Neuronal stem cell (in vitro differentiated cells): ENCODE measurements around the gene G2E3.
"Not testable (repeated sequence)": the region's sequence is repeated elsewhere in the genome, so short reads cannot be mapped to it uniquely, and the experiment has no call there.

Experiments
- DNase-seq: peaks from one replicate; pipeline ENCODE4 v3.0.0-alpha.2; 2013; ENCODE audit warnings: low spot score
- H2AFZ ChIP-seq: one replicate; pipeline ENCODE4 v1.6.1; 2013; ENCODE audit warnings: mild to moderate bottlenecking, low read length, inconsistent platforms
- H2AK5ac ChIP-seq: 2 replicates; pipeline ENCODE4 v1.6.1; 2013; ENCODE audit warnings: low read depth, mild to moderate bottlenecking, inconsistent platforms, low read length, moderate library complexity, mixed read lengths
- H2BK120ac ChIP-seq: 2 replicates; pipeline ENCODE4 v1.6.1; 2013; ENCODE audit warnings: low read depth, mild to moderate bottlenecking, inconsistent platforms, low read length, moderate library complexity, mixed read lengths
- H2BK12ac ChIP-seq: one replicate; pipeline ENCODE4 v1.6.1; 2013; ENCODE audit warnings: low read length, inconsistent platforms
- H2BK15ac ChIP-seq: 2 replicates; pipeline ENCODE4 v1.6.1; 2013; ENCODE audit warnings: mild to moderate bottlenecking, low read length, inconsistent platforms, mixed read lengths
- H2BK5ac ChIP-seq: one replicate; pipeline ENCODE4 v1.6.1; 2013; ENCODE audit warnings: inconsistent platforms, mild to moderate bottlenecking, low read length, moderate library complexity
- H3K14ac ChIP-seq: one replicate; pipeline ENCODE4 v1.6.1; 2013; ENCODE audit warnings: low read length, inconsistent platforms
- H3K18ac ChIP-seq: 2 replicates; pipeline ENCODE4 v1.6.1; 2013; ENCODE audit warnings: low read length, inconsistent platforms
- H3K23ac ChIP-seq: 2 replicates; pipeline ENCODE4 v1.6.1; 2013; ENCODE audit warnings: low read depth, mild to moderate bottlenecking, mixed read lengths, low read length, inconsistent platforms; ENCODE audit not compliant: poor library complexity
- H3K27ac ChIP-seq: replicated peaks from 3 replicates; pipeline ENCODE4 v1.5.1; 2013; ENCODE audit warnings: low read length, inconsistent platforms
- H3K27me3 ChIP-seq, 3 experiments: 2 replicates each; pipeline ENCODE4 v1.6.1; 2013; ENCODE audit warnings: low read length in 3 of 3, mild to moderate bottlenecking in 2 of 3, inconsistent platforms in 1 of 3, low read depth in 1 of 3, mixed read lengths in 1 of 3, moderate library complexity in 1 of 3; ENCODE audit not compliant: control insufficient read depth in 3 of 3, insufficient read depth in 3 of 3
- H3K36me3 ChIP-seq, 2 donors: replicated peaks in 1 of 2; 2 replicates each; pipeline ENCODE4 v1.6.1; 2013; ENCODE audit warnings: low read length in 2 of 2; ENCODE audit not compliant: control insufficient read depth in 2 of 2, insufficient read depth in 2 of 2
- H3K4ac ChIP-seq: 2 replicates; pipeline ENCODE4 v1.6.1; 2013; ENCODE audit warnings: inconsistent platforms, mild to moderate bottlenecking, low read length, moderate library complexity
- H3K4me1 ChIP-seq, 2 donors: 1 replicate in 1 of 2; 2 replicates in 1 of 2; pipeline ENCODE4 v1.6.1; 2013; ENCODE audit warnings: low read length in 2 of 2, low read depth in 1 of 2; ENCODE audit not compliant: control insufficient read depth in 2 of 2, insufficient read depth in 1 of 2
- H3K4me2 ChIP-seq: one replicate; pipeline ENCODE4 v1.6.1; 2013; ENCODE audit warnings: mild to moderate bottlenecking, low read length, inconsistent platforms; ENCODE audit not compliant: insufficient read depth, poor library complexity, severe bottlenecking
- H3K4me3 ChIP-seq, 2 donors: 2 replicates each; pipeline ENCODE4 v1.5.1; 2013; ENCODE audit warnings: low read length in 2 of 2, mild to moderate bottlenecking in 2 of 2, inconsistent platforms in 1 of 2, moderate library complexity in 1 of 2
- H3K79me1 ChIP-seq: one replicate; pipeline ENCODE4 v1.6.1; 2013; ENCODE audit warnings: low read depth, mild to moderate bottlenecking, inconsistent platforms, low read length, moderate library complexity
- H3K9ac ChIP-seq: one replicate; pipeline ENCODE4 v1.6.1; 2013; ENCODE audit warnings: mild to moderate bottlenecking, low read depth, low read length, inconsistent platforms; ENCODE audit not compliant: poor library complexity
- H3K9me3 ChIP-seq, 2 donors: replicated peaks in 1 of 2; 2 replicates each; pipeline versions ENCODE3 to v1.6.1; 2013; ENCODE audit warnings: low read length in 2 of 2, mild to moderate bottlenecking in 2 of 2, inconsistent platforms in 1 of 2, low read depth in 1 of 2, mixed read lengths in 1 of 2, moderate library complexity in 1 of 2; ENCODE audit not compliant: control insufficient read depth in 2 of 2, insufficient read depth in 1 of 2
- H4K8ac ChIP-seq: one replicate; pipeline ENCODE4 v1.6.1; 2013; ENCODE audit warnings: low read depth, mild to moderate bottlenecking, inconsistent platforms, low read length, moderate library complexity
- H4K91ac ChIP-seq: one replicate; pipeline ENCODE4 v1.6.1; 2013; ENCODE audit warnings: low read length, low read depth, mild to moderate bottlenecking, inconsistent platforms; ENCODE audit not compliant: poor library complexity
- WGBS, 2 donors: extraction: QIAGEN DNeasy Blood & Tissue Kit; methylation state at CpG; one replicate each; pipeline ENCODE4 v1.1.7; 2013; ENCODE audit warnings: missing lambda C conversion rate in 2 of 2, mixed read lengths in 1 of 2; ENCODE audit not compliant: insufficient read length in 2 of 2, insufficient replicate concordance in 1 of 2; ENCODE audit errors: extremely low coverage in 2 of 2; 5-methylcytosine and 5-hydroxymethylcytosine counted together

Gene G2E3

DNA sequence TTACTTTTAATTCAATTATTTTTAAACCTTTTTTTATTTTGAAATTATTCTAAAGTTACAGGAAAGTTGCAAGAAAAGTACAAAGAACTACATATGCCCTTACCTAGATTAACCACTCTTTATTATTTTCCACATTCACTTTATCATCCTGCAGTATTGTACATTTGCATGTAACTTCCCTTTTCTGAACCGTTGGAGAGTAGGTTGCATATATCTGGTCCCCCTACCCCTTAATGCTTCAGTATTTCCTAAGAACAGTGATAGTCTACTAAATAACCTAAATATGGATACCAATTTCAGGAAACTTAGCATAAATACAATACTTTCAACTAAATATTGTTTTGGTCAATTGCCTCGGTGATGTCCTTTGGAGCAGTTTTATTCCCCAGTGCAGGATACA, 15.0 kb downstream of the G2E3 start:
- H2BK12ac ChIP-seq = no peak overlapping the region
- H3K18ac ChIP-seq = no peak overlapping the region
- H4K91ac ChIP-seq = no peak overlapping the region
- H3K9me3 ChIP-seq = peaks cover 0 to 3% of the 10 kb centered on the region in 2 donors
- no peaks in the 10 kb centered on the region for H3K79me1 ChIP-seq
- no peak overlapping the region for H3K27ac ChIP-seq
- no peak overlapping the region for H3K4me3 ChIP-seq
- H3K4me1 ChIP-seq = peaks cover 0 to 4% of the 10 kb centered on the region in 2 donors
- no peak overlapping the region for H3K23ac ChIP-seq
- H2BK15ac ChIP-seq = no peak overlapping the region
- H2BK5ac ChIP-seq = no peak overlapping the region
- no peaks in the 10 kb centered on the region for H3K27me3 ChIP-seq
- no peak overlapping the region for H4K8ac ChIP-seq
- no peak overlapping the region for H2BK120ac ChIP-seq
- peaks cover 0 to 10% of the 10 kb centered on the region in 2 donors for H3K36me3 ChIP-seq
- H3K14ac ChIP-seq = no peak overlapping the region
- WGBS, 2 donors = no CpG with 5 or more reads among the region's 2 CpGs
- H3K9ac ChIP-seq = no peak overlapping the region
- no peak for DNase-seq
- H3K4me2 ChIP-seq = no peak overlapping the region
- H3K4ac ChIP-seq = no peak overlapping the region
- H2AFZ ChIP-seq = no peak overlapping the region
- no peak overlapping the region for H2AK5ac ChIP-seq

- no CpG with 5 or more reads among the region's 3 CpGs for WGBS, 2 donors
- not testable (repeated sequence) for H4K8ac ChIP-seq, H3K23ac ChIP-seq, H2AFZ ChIP-seq, H3K27ac ChIP-seq, H3K18ac ChIP-seq, H2BK15ac ChIP-seq, H3K4me3 ChIP-seq, H3K9me3 ChIP-seq, H3K79me1 ChIP-seq, H2BK5ac ChIP-seq, H3K27me3 ChIP-seq, H4K91ac ChIP-seq, H3K14ac ChIP-seq, H2BK120ac ChIP-seq, H2AK5ac ChIP-seq, H3K9ac ChIP-seq, H2BK12ac ChIP-seq, H3K4me2 ChIP-seq, H3K4me1 ChIP-seq, H3K4ac ChIP-seq, DNase-seq
- H3K36me3 ChIP-seq = peaks cover 0 to 10% of the 10 kb centered on the region in 2 donors
These were observed 15.8 kb downstream of the G2E3 start for GRCh38 chr14:30574777-30575176.

- peaks cover 0 to 16% of the 10 kb centered on the region in 2 donors for H3K36me3 ChIP-seq
- H2AFZ ChIP-seq, H3K9me3 ChIP-seq, H3K9ac ChIP-seq, DNase-seq, H3K79me1 ChIP-seq, H3K4me1 ChIP-seq, H3K27me3 ChIP-seq, H3K4me2 ChIP-seq, H3K27ac ChIP-seq, H4K91ac ChIP-seq, H3K18ac ChIP-seq, H3K14ac ChIP-seq, H3K4ac ChIP-seq, H2AK5ac ChIP-seq, H3K4me3 ChIP-seq, H4K8ac ChIP-seq, H3K23ac ChIP-seq, H2BK120ac ChIP-seq, H2BK12ac ChIP-seq, H2BK5ac ChIP-seq, H2BK15ac ChIP-seq: not testable (repeated sequence)
- no CpG with 5 or more reads among the region's 1 CpG for WGBS, 2 donors
These were observed 17.4 kb downstream of the G2E3 start for GRCh38 chr14:30576333-30576732.

DNA sequence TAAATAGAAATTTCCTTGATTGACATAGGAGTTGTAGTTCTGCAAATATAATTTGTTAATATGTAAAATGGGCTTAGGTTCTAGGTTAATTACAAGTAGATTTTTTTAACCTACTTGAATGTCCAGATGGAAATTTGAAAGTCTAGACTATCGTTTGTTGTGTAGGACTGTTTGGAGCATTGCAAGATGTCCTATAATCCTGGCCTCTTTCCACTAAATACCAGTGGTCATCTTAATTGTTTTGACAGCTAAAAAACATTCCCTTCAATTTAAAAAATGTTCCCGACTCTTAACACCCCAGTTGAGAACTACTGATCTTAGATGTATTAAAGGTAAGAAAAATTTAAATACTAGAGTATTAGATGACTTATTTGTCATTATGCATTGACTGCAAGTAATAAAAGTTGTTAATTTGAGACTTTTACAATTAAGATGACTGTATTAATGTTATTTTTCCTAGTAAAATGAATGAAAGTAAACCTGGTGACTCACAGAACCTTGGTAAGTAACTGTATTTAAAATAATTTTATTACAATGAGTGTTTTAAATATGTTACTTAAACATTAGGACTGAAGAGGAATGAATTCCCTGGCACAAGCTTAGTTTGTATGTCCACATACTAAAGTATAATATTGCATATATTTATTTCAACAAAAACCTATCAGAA, 21.8 kb downstream of the G2E3 start:
- H3K4me1 ChIP-seq = peaks cover 0 to 3% of the 10 kb centered on the region in 2 donors
- H2BK15ac ChIP-seq = no peak overlapping the region
- no peaks in the 10 kb centered on the region for H3K79me1 ChIP-seq
- H3K4ac ChIP-seq = no peak overlapping the region
- no peak overlapping the region for H3K23ac ChIP-seq
- H4K8ac ChIP-seq = no peak overlapping the region
- peaks cover 3 to 27% of the 10 kb centered on the region in 2 donors for H3K9me3 ChIP-seq
- H3K4me2 ChIP-seq = no peak overlapping the region
- no peak for DNase-seq
- no peak overlapping the region for H3K18ac ChIP-seq
- H3K9ac ChIP-seq = no peak overlapping the region
- H2BK5ac ChIP-seq = no peak overlapping the region
- H2AK5ac ChIP-seq = no peak overlapping the region
- H2AFZ ChIP-seq = no peak overlapping the region
- H3K27me3 ChIP-seq = no peaks in the 10 kb centered on the region
- no peak overlapping the region for H3K14ac ChIP-seq
- no peak overlapping the region for H2BK12ac ChIP-seq
- no CpG with 5 or more reads among the region's 2 CpGs for WGBS, 2 donors
- H2BK120ac ChIP-seq = no peak overlapping the region
- no peak overlapping the region for H3K27ac ChIP-seq
- no peak overlapping the region for H3K4me3 ChIP-seq
- no peak overlapping the region for H4K91ac ChIP-seq
- H3K36me3 ChIP-seq = peaks cover 2 to 36% of the 10 kb centered on the region in 2 donors
